Nucleus accumbens (tissue), 56 donors: ENCODE data around the gene TMEM171.

ENCODE experiments used
- DNase-seq, 56 donors: peaks; one replicate each; lab custom pipeline; 2025; lab: John Stamatoyannopoulos, UW

Gene TMEM171

DNA sequence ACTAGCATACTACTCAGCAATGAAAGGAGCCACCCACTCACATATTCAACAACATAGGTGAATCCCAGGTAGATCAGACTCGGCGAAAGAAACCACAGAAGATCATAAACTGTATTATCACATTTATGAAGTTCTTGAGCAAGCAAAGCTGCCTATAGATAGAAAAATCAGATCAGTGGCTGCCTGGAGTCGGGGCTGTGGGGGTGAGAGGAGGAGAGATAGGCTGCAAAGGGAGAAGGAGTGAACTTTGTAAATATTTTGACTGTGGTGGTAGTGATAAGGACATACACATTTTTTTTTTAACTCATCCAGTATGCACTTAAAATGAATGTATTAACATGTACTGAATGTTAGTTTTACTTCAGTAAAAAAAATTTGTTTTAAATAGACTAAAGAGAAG is 29.2 kb downstream of the TMEM171 start:
- no peak for DNase-seq

DNA sequence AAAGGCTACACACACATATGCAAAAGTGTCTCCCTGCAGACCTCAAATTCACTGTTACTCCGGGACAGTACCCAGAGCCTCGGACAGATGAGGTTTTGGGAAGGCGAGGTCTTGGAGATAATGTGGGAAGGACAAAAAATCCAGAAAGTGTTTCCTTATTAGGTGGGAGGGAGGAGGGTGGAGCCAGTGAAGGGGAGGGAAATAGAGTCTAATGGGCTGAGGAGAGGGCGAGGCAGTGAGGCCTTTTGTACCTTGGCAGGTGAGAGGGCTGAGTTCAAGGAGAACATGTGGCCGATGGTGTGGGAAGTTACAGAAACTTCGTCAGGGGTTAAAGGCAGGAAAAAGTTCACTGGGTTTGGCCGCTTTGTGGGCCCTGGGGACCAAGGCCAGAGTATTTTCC is 30.5 kb downstream of the TMEM171 start:
- no peak for DNase-seq

DNA sequence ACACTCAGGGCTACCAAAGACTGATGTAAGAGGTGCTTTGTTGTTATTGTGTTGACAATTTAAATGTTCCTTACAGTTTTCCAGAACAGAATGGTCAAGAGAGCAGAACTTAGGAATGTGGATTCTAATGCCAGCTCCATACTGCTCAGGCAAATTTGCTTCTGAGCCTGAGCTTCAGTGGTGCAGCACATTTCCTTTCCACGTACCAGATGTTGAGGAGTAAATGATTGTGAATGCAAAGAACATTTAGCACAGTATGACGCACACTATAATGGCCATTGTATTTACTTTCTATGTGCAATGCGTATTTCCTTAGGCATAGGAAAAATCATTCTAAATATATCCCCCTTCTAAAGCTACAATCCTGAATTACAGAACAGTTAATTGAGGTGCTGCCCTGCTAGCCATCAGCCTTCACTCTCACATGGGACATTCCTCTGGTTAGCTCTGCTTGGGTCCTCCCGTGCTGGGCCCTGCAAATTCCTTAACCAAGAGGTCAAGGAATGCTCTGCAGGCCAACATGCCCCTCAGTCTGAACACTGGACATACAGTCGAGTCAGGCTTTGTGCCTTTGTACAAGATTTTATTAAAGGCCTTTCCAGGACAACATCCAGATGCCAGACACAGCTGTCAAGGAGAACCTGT is 31.5 kb downstream of the TMEM171 start:
- no peak for DNase-seq

DNA sequence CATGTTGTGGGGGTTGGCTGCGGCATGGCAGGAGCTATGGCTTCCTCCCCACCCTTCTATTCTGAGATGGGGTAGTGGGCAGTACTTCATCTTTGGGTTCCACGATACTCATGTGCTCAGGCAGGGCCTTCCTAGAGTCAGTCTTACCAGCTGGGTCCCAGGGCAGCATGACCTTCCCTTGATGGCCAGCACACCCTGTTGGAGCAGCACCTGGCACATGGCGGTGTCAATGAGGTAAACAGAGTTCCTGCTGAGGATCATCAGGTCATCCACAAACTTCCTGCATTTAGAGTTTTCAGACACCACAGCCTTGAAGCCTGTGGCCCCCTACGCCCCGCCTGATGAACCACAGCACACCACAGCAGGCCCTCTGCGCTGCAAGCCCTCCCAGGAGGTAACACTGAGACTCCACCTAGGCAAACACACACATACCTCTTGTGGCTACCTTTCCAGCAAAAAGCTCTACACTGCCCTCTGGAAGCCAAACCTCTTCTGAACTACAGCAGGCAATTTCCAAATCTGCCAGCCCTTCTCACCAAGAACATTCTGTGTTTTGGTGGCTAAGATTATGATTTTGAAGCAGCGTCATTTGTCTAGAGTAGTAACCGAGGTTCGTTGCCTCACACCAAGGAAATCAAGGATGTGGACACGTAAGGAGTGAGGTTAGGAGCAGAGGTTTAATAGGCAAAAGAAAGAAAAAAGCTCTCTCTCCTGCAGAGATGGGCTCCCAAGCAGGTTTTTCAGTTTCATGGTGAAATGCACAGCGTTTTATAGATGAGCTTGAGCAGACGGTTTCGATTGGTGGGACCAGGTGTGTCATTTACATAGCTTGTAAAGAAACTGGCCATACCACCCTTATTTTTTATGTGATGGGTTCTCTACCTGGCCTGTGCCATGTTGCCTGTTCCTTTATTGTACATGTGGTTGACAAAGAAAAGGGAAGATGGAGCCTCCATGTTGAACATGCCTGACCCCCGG is 32.3 kb downstream of the TMEM171 start:
- DNase-seq: no peak

DNA sequence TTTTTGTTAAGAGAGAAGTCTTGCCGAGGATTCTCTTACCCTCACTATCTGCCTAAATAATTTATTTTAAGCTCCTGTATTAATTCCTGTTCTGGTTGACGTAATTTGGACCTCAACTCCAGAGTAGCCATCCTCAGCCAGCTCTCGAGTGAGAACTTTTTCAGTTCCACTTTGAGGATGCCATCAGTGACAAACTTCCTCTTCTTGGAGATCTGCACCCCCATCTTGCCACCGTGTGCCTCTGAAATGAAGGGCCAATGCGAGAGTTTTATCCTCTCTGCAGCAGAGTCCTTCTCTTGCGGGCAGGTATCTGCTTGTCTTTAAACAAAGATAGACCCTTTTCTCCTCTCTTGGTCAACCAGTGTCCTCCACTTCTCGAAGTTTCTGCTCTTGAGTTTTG is 33.1 kb downstream of the TMEM171 start:
- no peak for DNase-seq

DNA sequence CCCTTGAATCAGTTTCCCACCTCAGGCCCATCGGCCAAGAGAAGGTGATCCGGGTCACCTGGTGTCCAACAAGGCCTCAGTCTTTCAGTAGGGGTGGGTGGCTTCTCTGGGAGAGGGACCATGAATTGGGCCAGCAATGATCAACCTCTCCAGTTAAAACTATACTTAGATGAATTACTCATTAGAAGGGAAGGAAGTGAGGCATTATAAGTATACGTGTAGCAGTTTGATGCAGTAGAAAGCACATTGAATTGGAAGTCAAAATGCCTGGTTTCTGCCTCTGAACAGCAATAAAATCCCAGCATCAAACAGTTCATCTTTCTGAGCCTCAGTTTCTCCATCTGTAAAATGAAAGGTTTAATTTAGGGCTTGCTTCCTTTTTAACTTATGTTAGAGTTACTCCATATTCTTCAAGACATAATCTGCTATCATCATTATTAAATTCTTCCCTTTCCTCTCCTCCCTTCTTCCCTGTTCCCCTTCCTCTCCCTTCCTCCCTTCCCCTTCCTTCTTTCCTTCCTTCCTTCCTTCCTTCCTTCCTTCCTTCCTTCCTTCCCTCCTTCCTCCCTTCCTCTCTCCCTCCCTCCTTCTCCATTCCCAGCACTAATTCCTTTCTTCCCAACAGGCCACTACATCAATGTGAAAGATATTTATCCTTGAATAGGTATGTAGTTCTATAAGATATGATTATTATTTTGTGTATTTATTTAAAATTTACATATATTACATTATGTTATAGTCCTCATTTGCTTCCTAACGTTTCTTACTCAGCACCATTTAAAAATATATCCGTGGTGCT is 34.0 kb downstream of the TMEM171 start:
- no peak for DNase-seq

DNA sequence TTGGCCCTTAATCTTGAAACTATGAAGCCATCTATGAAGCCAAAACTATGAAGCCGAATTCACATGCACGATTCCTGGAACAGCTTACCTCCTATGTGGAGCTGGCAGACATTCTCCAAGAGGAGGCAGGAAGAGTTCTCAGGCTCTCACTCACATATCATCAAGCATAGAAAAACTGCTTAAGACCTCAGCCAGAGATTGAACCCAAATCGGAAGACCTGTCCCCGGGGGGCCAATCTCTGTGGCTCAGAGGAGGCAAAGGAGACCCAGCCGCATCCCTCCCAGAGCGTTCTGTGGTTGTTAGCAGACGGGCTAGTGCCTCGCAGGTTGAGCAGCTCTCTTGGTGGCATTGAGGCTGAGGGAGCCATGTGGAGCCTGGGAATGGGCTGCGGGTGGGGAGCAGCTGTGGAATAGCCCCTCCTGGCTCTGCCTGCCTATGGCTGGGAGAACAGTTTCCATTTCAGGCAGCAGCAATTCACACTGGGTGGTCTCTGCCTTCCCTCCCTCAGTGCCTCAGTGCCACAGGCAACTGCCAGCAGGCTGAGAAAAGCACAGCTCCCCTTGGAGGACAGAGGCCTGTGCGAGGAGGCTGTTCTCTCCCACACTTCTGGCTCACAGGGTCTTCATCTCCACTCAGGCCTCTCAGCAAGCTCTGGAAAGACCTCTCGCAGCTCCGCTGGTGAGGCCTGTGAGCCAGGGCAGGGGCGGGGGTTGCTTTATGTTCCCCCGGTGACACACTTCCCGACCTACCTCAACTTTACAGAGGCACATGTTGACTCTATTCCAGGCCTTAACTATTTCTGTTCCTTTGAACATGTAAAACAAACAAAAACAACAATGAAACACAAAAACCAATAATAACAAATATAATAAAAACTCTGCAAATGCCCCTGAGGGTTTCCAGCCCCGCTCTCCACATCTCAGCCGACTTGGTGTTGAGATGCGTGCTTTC is 35.2 kb downstream of the TMEM171 start:
- no peak for DNase-seq

DNA sequence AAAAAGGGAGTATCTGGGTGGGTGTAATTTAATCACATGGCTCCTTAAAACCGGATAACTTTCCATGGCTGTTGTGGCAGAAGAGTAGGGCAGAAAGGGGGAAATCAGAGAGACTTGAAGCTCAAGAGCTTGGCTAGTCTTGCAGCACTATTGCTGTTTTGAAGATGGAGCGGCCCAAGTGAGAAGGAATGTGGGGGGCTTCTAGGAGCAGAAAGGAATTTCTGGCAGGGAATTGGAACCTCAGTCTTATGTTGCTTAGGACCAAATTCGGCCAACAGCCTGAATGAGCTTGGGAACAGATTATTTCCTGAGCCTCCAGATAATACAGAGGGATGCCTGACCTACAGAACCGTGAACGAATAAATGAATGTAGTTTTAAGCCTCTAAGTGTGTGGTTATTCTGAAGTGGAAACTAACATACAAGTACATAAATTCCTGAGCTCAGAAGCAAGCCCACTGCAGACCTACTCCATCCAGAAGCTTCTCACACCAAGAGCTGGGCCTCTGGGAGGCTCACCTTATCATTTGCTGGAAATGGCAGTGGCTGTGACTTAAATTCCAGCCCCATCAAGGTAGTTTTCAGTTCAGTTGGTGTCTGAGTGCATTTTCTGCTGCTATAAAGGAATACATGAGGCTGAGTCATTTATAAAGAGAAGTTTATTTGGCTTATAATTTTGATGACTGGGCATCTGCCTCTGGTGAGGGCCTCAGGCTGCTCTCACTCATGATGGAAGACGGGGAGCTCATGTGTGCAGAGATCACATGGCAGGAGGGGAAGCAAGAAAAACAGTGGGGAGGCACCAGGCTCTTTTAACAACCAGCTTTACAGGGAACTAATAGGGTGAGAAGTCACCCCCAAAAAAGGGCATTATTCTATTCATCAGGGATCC is 37.3 kb downstream of the TMEM171 start:
- no peak for DNase-seq

DNA sequence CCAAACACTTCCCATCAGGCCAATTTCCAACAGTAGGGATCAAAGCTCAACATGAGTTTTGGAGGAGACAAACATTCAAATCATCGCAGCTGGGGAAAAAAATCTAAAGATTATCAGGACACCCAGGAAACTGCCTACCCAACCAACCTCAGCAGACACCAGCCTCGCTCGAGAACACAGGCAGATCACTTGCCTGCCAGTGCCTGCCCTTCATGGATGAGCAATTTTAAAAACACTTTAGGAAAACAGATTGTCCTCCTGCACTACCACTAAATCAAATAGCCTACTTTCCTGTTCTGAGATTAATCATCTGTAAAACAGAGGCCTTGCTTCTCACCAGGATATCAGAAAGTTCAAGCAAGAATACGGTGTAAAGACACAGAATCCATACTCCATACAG is 37.9 kb downstream of the TMEM171 start:
- DNase-seq: no peak

DNA sequence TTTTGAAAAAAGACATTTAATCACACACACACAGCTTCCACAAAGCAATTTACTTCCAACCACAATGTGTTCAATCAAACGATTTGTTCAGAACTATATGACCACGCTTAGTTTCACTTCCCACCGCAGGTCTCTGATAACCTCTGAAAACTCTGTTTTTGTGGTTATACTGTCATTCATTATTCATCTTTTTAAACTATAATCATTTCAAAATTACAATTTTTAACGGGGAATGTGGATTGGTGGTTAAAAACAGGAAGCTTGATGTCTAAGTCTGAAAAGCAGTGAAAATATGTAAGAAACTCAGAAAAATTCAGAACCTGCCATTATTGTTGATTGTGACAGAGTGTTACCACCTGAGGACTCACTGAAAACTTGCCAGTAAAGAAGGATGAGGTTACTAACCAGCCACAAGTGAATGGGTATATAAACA is 39.9 kb downstream of the TMEM171 start:
- no peak for DNase-seq

DNA sequence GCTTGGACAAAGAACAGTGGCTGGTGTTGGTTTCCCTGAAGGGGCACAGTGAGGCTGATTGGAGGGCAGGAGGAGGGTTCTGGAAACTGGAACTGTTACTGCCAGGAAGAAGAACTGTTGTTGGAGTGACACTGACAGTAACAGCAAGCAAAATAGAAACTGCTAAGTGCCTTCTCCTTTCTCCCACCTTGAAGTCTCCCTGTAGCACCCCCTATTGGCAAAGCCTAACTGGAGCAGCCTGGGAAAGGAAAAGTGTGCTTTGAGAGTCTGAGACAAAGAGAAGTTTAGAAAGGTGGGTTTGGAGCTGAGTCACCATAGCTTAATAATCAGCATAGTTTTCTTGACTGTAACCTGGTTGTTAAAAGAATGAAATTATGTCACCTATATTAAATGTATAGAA is 50.1 kb downstream of the TMEM171 start:
- DNase-seq: peak in 5 of 56 donors; percentile 1 to 8 (median 2)

DNA sequence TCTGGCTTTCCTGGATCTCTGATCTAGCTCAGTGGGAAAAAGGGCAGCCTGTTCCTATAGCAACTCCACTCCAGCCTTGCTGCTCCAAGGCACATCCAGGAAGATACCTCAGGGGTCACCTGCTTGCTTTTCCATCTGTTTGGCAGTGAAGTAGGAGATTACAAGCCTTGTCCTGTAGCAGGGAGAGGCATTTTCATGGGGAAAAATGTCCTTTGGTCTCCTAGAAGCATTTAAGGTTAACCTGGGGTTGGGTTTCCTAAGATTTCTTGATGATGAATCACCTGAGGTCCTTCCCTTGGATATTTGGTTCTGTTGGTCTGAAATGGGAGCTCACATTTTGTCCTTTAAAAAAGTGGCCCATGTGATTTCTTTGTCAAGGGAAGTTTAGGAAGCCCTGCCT is 51.1 kb downstream of the TMEM171 start:
- DNase-seq: no peak

DNA sequence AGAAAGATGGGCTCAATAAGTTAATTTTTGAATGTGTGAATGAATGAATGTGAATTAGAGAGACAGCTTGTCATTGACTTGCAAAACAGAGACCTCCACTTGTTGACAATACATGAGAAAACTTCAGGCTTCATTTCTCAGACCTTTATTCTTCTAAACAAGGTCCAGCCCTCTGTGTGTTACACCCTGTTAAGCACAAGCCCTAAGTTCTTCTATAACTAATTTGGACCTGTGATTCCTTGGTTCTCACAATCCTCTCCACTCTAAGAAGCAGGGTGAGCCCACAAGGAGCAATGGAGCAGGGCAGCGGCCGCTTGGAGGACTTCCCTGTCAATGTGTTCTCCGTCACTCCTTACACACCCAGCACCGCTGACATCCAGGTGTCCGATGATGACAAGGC is 52.6 kb downstream of the TMEM171 start, which contains the start of gene TMEM174:
TMEM174 (plus strand) TSS at position 243 of the 400 bp plus-strand sequence; CDS start at position 294, 51 bp downstream.
- DNase-seq: no peak

DNA sequence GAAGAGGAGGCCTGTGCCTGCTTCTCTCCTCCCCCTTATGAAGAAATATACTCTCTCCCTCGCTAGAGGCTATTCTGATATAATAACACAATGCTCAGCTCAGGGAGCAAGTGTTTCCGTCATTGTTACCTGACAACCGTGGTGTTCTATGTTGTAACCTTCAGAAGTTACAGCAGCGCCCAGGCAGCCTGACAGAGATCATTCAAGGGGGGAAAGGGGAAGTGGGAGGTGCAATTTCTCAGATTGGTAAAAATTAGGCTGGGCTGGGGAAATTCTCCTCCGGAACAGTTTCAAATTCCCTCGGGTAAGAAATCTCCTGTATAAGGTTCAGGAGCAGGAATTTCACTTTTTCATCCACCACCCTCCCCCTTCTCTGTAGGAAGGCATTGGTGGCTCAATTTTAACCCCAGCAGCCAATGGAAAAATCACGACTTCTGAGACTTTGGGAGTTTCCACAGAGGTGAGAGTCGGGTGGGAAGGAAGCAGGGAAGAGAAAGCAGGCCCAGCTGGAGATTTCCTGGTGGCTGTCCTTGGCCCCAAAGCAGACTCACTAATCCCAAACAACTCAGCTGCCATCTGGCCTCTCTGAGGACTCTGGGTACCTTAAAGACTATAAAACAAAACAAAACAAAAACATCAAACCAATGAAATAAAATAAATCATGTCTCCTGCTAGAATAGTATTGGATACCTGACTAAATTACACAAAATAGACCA is 53.9 kb downstream of the TMEM171 start:
- no peak for DNase-seq

DNA sequence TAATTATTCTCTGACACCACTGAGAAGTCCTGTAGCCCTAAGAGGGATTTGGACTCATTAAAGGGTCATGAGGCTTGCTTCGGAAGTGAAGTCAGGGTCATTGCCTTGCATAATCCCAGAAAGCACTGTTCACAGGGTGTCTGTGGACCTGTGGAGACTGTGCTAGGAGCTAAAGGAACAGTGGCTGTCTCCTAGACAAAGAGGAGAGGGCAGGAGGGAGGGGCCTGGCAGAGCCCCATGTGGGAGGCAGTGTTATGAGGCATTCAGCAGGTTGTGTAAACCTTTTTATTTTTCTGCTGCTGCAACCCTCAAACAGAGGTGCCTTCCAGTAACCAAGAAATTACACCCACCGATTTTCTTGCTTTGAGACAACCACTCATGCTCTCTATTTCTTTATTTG is 55.9 kb downstream of the TMEM171 start:
- DNase-seq: no peak

DNA sequence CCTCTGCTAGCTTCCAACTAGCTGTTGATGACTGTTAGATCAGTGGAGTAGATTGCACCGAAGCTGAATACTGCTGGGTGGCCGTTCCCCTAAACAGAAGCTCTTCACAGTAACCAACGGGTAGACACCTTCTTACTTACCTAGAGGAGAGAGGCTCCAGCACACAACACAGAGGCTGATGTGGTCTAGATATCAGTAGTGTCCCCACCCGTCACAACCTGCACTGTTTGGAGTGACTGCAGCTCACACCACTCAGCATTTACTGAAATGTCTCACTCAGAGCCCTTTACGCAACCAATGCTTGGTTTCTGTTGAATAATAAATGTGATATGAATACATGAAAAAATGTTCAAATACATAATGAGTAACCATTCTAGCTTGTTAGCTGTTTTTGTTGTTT is 57.9 kb downstream of the TMEM171 start:
- no peak for DNase-seq

DNA sequence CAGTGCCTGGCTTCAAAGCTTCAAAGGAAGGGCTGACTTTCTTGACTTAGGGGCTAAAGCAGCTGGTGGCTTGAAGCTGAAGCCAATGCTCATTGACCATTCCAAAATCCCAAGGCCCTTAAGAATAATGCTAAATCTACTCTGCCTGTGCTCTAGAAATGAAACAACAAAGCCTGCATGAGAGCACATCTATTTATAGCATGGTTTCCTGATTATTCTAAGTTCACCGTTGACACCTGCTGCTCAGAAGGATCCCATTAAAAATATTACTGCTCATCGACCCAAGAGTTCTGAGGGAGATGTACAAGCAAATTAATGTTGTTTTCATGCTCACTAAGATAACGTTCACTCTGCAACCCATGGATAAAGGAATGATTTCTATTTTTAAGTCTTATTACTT is 59.4 kb downstream of the TMEM171 start:
- DNase-seq: no peak

DNA sequence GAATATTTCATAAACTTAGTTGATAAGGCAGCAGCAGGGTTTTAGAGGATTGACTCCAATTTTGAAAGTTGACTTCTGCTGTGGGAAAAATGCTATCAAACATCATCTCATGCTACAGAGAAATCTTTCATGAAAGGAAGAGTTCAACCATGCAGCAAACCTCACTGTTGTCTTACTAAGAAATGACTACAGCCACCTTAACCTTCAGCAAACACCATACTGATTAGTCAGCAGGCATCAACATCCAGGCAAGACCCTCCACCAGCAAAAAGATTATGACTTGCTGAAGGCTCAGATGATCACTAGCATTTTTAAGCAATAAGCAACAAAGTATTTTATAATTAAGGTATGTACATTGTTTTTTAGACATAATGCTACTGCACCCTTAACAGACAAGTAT is 60.2 kb downstream of the TMEM171 start:
- no peak for DNase-seq
